ENCODE data around the gene DFFB. TPM values are rescaled to one million over a fixed set of nuclear protein-coding genes. Genes with fewer than 3 reads are reported as not detected.

DFFB gene
- total and polyA plus RNA-seq, 4 experiments from 2014 or later: 8.2 to 26.1 (median 18.1) TPM

GRCh38 chr1:3919706-3920105 is 62.4 kb downstream of the DFFB start:
- Mint-ChIP-seq H3K27ac (no peak overlapping the region), H3K4me1 (peaks cover 1 to 17% (median 7%) of the 10 kb centered on the region in 4 donors), H3K4me3 (no peak overlapping the region), H3K36me3 (no peaks in the 10 kb centered on the region), H3K9me3 (no peaks in the 10 kb centered on the region), H3K27me3 (peaks cover 3 to 6% of the 10 kb centered on the region in 2 donors)
- no peaks in the 10 kb centered on the region for H3K9me3 ChIP-seq (ENCODE audit: control insufficient read depth in 1 of 2, low read length in 2 of 2)
- H3K36me3 ChIP-seq (ENCODE audit: insufficient read depth, low read length): no peaks in the 10 kb centered on the region
- ChIA-PET POLR2A (ENCODE audit: partially characterized antibody) (no interaction called here), CTCF (ENCODE audit: partially characterized antibody) (no interaction called here)
- no peak for DNase-seq
- intact Hi-C loops (cut with micrococcal nuclease): no loop called here
- H3K27me3 ChIP-seq (ENCODE audit: insufficient read depth, low read length): no peaks in the 10 kb centered on the region
- no peak overlapping the region for H3K4me3 ChIP-seq (ENCODE audit: low read length in 2 of 2)
- no peak overlapping the region for H3K27ac ChIP-seq (ENCODE audit: low read depth, low read length)
- H3K4me1 ChIP-seq (ENCODE audit: insufficient read depth, low read length): no peaks in the 10 kb centered on the region

- Mint-ChIP-seq H3K36me3 (no peaks in the 10 kb centered on the region), H3K9me3 (no peaks in the 10 kb centered on the region), H3K4me3 (peak overlapping the region in 6 of 8 donors; percentile 22 to 69 (median 50)), H3K27ac (peak overlapping the region in 4 of 7 donors; percentile 25 to 64 (median 55)), H3K27me3 (peaks cover 7 to 12% of the 10 kb centered on the region in 2 donors), H3K4me1 (peaks cover 1 to 17% (median 7%) of the 10 kb centered on the region in 4 donors)
- no peak overlapping the region for H3K4me3 ChIP-seq (ENCODE audit: low read length in 2 of 2)
- H3K4me1 ChIP-seq (ENCODE audit: insufficient read depth, low read length): no peaks in the 10 kb centered on the region
- CTCF ChIA-PET (ENCODE audit: partially characterized antibody): interaction anchor here (0.8 kb wide), 1 partner anchor 11 kb away, joined by 3 read pairs; no protein-coding TSS in a partner anchor
- no peak for DNase-seq
- H3K27me3 ChIP-seq (ENCODE audit: insufficient read depth, low read length): no peaks in the 10 kb centered on the region
- no peak overlapping the region for H3K27ac ChIP-seq (ENCODE audit: low read depth, low read length)
- intact Hi-C loops (cut with micrococcal nuclease): no loop called here
- no peaks in the 10 kb centered on the region for H3K36me3 ChIP-seq (ENCODE audit: insufficient read depth, low read length)
- H3K9me3 ChIP-seq (ENCODE audit: control insufficient read depth in 1 of 2, low read length in 2 of 2): no peaks in the 10 kb centered on the region
- POLR2A ChIA-PET (ENCODE audit: partially characterized antibody): interaction anchor here (0.5 kb wide), 1 partner anchor 29 kb away, joined by 3 read pairs; no protein-coding TSS in a partner anchor
Measured at GRCh38 chr1:3921765-3922164, 64.5 kb downstream of the DFFB start.

GRCh38 chr1:3922201-3922725 is 65.0 kb downstream of the DFFB start:
- Mint-ChIP-seq H3K36me3 (no peaks in the 10 kb centered on the region), H3K9me3 (no peaks in the 10 kb centered on the region), H3K4me1 (peaks cover 1 to 17% (median 7%) of the 10 kb centered on the region in 4 donors), H3K27me3 (peaks cover 7 to 12% of the 10 kb centered on the region in 2 donors), H3K4me3 (peak overlapping the region in 6 of 8 donors; percentile 22 to 69 (median 50)), H3K27ac (peak overlapping the region; percentile 25 to 74 (median 57))
- H3K27ac ChIP-seq (ENCODE audit: low read depth, low read length): no peak overlapping the region
- intact Hi-C loops (cut with micrococcal nuclease): no loop called here
- DNase-seq: peak; percentile 43 to 74 (median 47)
- H3K27me3 ChIP-seq (ENCODE audit: insufficient read depth, low read length): no peaks in the 10 kb centered on the region
- H3K4me1 ChIP-seq (ENCODE audit: insufficient read depth, low read length): no peaks in the 10 kb centered on the region
- CTCF ChIA-PET (ENCODE audit: partially characterized antibody): interaction anchor here (0.8 kb wide), 1 partner anchor 11 kb away, joined by 3 read pairs; no protein-coding TSS in a partner anchor
- H3K4me3 ChIP-seq (ENCODE audit: low read length in 2 of 2): no peak overlapping the region
- no peaks in the 10 kb centered on the region for H3K36me3 ChIP-seq (ENCODE audit: insufficient read depth, low read length)
- POLR2A ChIA-PET (ENCODE audit: partially characterized antibody): interaction anchor here (0.5 kb wide), 1 partner anchor 29 kb away, joined by 3 read pairs; no protein-coding TSS in a partner anchor
- no peaks in the 10 kb centered on the region for H3K9me3 ChIP-seq (ENCODE audit: control insufficient read depth in 1 of 2, low read length in 2 of 2)

GRCh38 chr1:3922851-3923250 is 65.6 kb downstream of the DFFB start:
- H3K27me3 ChIP-seq (ENCODE audit: insufficient read depth, low read length): no peaks in the 10 kb centered on the region
- CTCF ChIA-PET (ENCODE audit: partially characterized antibody): no interaction called here
- intact Hi-C loops (cut with micrococcal nuclease): no loop called here
- no peaks in the 10 kb centered on the region for H3K4me1 ChIP-seq (ENCODE audit: insufficient read depth, low read length)
- POLR2A ChIA-PET (ENCODE audit: partially characterized antibody): no interaction called here
- no peaks in the 10 kb centered on the region for H3K36me3 Mint-ChIP-seq
- peak overlapping the region in 4 of 7 donors; percentile 22 to 74 (median 60) for H3K27ac Mint-ChIP-seq
- H3K4me3 ChIP-seq (ENCODE audit: low read length in 2 of 2): no peak overlapping the region
- H3K27me3 Mint-ChIP-seq: peaks cover 7 to 12% of the 10 kb centered on the region in 2 donors
- peak overlapping the region in 1 of 8 donors; percentile 9 for H3K4me3 Mint-ChIP-seq
- no peaks in the 10 kb centered on the region for H3K9me3 ChIP-seq (ENCODE audit: control insufficient read depth in 1 of 2, low read length in 2 of 2)
- peaks cover 1 to 17% (median 7%) of the 10 kb centered on the region in 4 donors for H3K4me1 Mint-ChIP-seq
- DNase-seq: no peak
- H3K9me3 Mint-ChIP-seq: no peaks in the 10 kb centered on the region
- H3K36me3 ChIP-seq (ENCODE audit: insufficient read depth, low read length): no peaks in the 10 kb centered on the region
- H3K27ac ChIP-seq (ENCODE audit: low read depth, low read length): no peak overlapping the region

- ChIA-PET POLR2A (ENCODE audit: partially characterized antibody) (no interaction called here), CTCF (ENCODE audit: partially characterized antibody) (no interaction called here)
- Histone ChIP-seq H3K27ac (ENCODE audit: low read depth, low read length) (no peak overlapping the region), H3K4me1 (ENCODE audit: insufficient read depth, low read length) (no peaks in the 10 kb centered on the region), H3K36me3 (ENCODE audit: insufficient read depth, low read length) (no peaks in the 10 kb centered on the region), H3K9me3 (ENCODE audit: control insufficient read depth in 1 of 2, low read length in 2 of 2) (no peaks in the 10 kb centered on the region), H3K4me3 (ENCODE audit: low read length in 2 of 2) (no peak overlapping the region), H3K27me3 (ENCODE audit: insufficient read depth, low read length) (no peaks in the 10 kb centered on the region)
- no peak for DNase-seq
- no peaks in the 10 kb centered on the region for H3K9me3 Mint-ChIP-seq
- H3K36me3 Mint-ChIP-seq: no peaks in the 10 kb centered on the region
- intact Hi-C loops (cut with micrococcal nuclease): no loop called here
- no peak overlapping the region for H3K4me3 Mint-ChIP-seq
- H3K4me1 Mint-ChIP-seq: peaks cover 1 to 17% (median 7%) of the 10 kb centered on the region in 4 donors
- H3K27ac Mint-ChIP-seq: peak overlapping the region in 1 of 7 donors; percentile 31
- peaks cover 5 to 12% of the 10 kb centered on the region in 2 donors for H3K27me3 Mint-ChIP-seq
Measured at GRCh38 chr1:3923378-3924185, 66.3 kb downstream of the DFFB start.

- no peak overlapping the region for H3K4me3 ChIP-seq (ENCODE audit: low read length in 2 of 2)
- no peaks in the 10 kb centered on the region for H3K4me1 ChIP-seq (ENCODE audit: insufficient read depth, low read length)
- no peak for DNase-seq
- Mint-ChIP-seq H3K27ac (no peak overlapping the region), H3K36me3 (no peaks in the 10 kb centered on the region), H3K9me3 (no peaks in the 10 kb centered on the region), H3K4me1 (peaks cover 5 to 17% (median 9%) of the 10 kb centered on the region in 4 donors), H3K27me3 (peaks cover 5 to 11% of the 10 kb centered on the region in 2 donors), H3K4me3 (no peak overlapping the region)
- no peaks in the 10 kb centered on the region for H3K27me3 ChIP-seq (ENCODE audit: insufficient read depth, low read length)
- no peaks in the 10 kb centered on the region for H3K9me3 ChIP-seq (ENCODE audit: control insufficient read depth in 1 of 2, low read length in 2 of 2)
- POLR2A ChIA-PET (ENCODE audit: partially characterized antibody): no interaction called here
- CTCF ChIA-PET (ENCODE audit: partially characterized antibody): no interaction called here
- H3K36me3 ChIP-seq (ENCODE audit: insufficient read depth, low read length): no peaks in the 10 kb centered on the region
- H3K27ac ChIP-seq (ENCODE audit: low read depth, low read length): no peak overlapping the region
- intact Hi-C loops (cut with micrococcal nuclease): no loop called here
Measured at GRCh38 chr1:3924186-3924824, 67.0 kb downstream of the DFFB start.

GRCh38 chr1:3924825-3925220 is 67.5 kb downstream of the DFFB start:
- H3K36me3 Mint-ChIP-seq: no peaks in the 10 kb centered on the region

More at GRCh38 chr1:3924825-3925220, 67.5 kb downstream of the DFFB start:
- no peaks in the 10 kb centered on the region for H3K27me3 ChIP-seq (ENCODE audit: insufficient read depth, low read length)
- peaks cover 5 to 17% (median 9%) of the 10 kb centered on the region in 4 donors for H3K4me1 Mint-ChIP-seq
- H3K9me3 Mint-ChIP-seq: no peaks in the 10 kb centered on the region
- H3K27me3 Mint-ChIP-seq: peaks cover 5 to 9% of the 10 kb centered on the region in 2 donors
- H3K27ac Mint-ChIP-seq: no peak overlapping the region
- DNase-seq: no peak
- no peaks in the 10 kb centered on the region for H3K9me3 ChIP-seq (ENCODE audit: control insufficient read depth in 1 of 2, low read length in 2 of 2)
- H3K27ac ChIP-seq (ENCODE audit: low read depth, low read length): no peak overlapping the region
- intact Hi-C loops (cut with micrococcal nuclease): no loop called here
- H3K4me3 ChIP-seq (ENCODE audit: low read length in 2 of 2): no peak overlapping the region
- ChIA-PET POLR2A (ENCODE audit: partially characterized antibody) (no interaction called here), CTCF (ENCODE audit: partially characterized antibody) (no interaction called here)
- no peaks in the 10 kb centered on the region for H3K4me1 ChIP-seq (ENCODE audit: insufficient read depth, low read length)
- H3K36me3 ChIP-seq (ENCODE audit: insufficient read depth, low read length): no peaks in the 10 kb centered on the region
- H3K4me3 Mint-ChIP-seq: no peak overlapping the region

Measured in CD4-positive, alpha-beta memory T cell (primary cell).